Activated CD8-positive, alpha-beta T cell treated with anti-CD3 and anti-CD28 coated beads for 36 hours (primary cell): ENCODE data around the gene RXFP4. TPM values are rescaled to one million over a fixed set of nuclear protein-coding genes. Genes with fewer than 3 reads are reported as not detected.
A peak's percentile ranks its signal among the peaks of the same experiment; 100 is the strongest.

ENCODE experiments used
- ATAC-seq: fragments of 200-7000 bp; cut with Tn5 transposase; one replicate; pipeline ENCODE4 v1.10.0; 2021; ENCODE audit warnings: mild to moderate bottlenecking, moderate library complexity
- CTCF ChIA-PET: fragments of 350-600 bp; sonication (Branson Sonifier 250); formaldehyde crosslinking; loops from one replicate; lab custom pipeline; 2021; ENCODE audit warnings: antibody characterized with exemption; lab: Charles Lee
- POLR2A ChIA-PET: fragments of 350-600 bp; sonication (Branson Sonifier 250); formaldehyde crosslinking; loops from one replicate; lab custom pipeline; 2021; ENCODE audit warnings: antibody characterized with exemption; lab: Charles Lee
- DNase-seq: peaks from one replicate; pipeline ENCODE4 v3.0.0-alpha.2; 2020
- H3K27ac Mint-ChIP-seq: one replicate; pipeline ENCODE4 v1.8.0; 2021; ENCODE audit warnings: mild to moderate bottlenecking, mixed read lengths
- H3K27me3 Mint-ChIP-seq: one replicate; pipeline ENCODE4 v1.8.0; 2021; ENCODE audit warnings: mixed read lengths
- H3K36me3 Mint-ChIP-seq: one replicate; pipeline ENCODE4 v1.8.0; 2021; ENCODE audit warnings: low read depth, mixed read lengths
- H3K4me1 Mint-ChIP-seq: one replicate; pipeline ENCODE4 v1.8.0; 2021; ENCODE audit warnings: low read depth, mixed read lengths
- H3K4me3 Mint-ChIP-seq: one replicate; pipeline ENCODE4 v1.8.0; 2021; ENCODE audit warnings: mild to moderate bottlenecking, moderate library complexity, mixed read lengths
- H3K9me3 Mint-ChIP-seq: one replicate; pipeline ENCODE4 v1.8.0; 2021; ENCODE audit warnings: mixed read lengths
- intact Hi-C: fragments of 100-400 bp; cut with micrococcal nuclease; formaldehyde crosslinking; loops from one replicate; pipeline ENCODE4 v1.10.0; 2022
- total RNA-seq, 2 experiments: library from RNA; stranded (reverse); gene quantifications; one replicate each; pipeline ENCODE4 v1.2.3, GENCODE V29; 2021
- TF ChIP-seq, protein P1 (sequence below): fragments of 200-600 bp; IDR thresholded peaks from one replicate; pipeline ENCODE4 v1.8.0; 2022; ENCODE audit warnings: antibody characterized with exemption, mild to moderate bottlenecking

RXFP4 gene
- total RNA-seq, 2 experiments from 2014 or later = not detected

DNA sequence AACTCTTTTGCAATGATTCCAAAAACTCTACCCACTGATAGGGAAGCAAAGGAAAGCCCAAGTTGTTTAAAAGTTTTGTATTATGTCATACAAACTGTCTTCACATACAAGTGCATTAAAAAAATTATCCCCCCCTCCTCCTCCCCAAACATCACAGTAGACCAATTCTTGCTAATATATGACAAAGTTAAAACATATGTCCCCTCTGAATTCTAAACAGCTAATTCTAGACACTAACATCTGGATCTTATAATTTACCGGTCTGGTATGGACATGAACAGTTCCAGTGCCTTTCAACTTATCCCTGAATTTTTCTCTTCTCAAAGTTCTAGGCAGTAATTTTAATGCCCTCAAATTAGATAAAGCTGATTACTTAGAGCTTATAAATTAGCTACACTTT, 43.7 kb upstream of the RXFP4 start:
- H3K36me3 Mint-ChIP-seq = peaks cover 36% of the 10 kb centered on the region
- H3K27ac Mint-ChIP-seq = peak overlapping the region; percentile 35
- peaks cover 18% of the 10 kb centered on the region for H3K4me1 Mint-ChIP-seq
- no peak overlapping the region for H3K4me3 Mint-ChIP-seq
- no peaks in the 10 kb centered on the region for H3K27me3 Mint-ChIP-seq
- TF ChIP-seq, protein P1, sequence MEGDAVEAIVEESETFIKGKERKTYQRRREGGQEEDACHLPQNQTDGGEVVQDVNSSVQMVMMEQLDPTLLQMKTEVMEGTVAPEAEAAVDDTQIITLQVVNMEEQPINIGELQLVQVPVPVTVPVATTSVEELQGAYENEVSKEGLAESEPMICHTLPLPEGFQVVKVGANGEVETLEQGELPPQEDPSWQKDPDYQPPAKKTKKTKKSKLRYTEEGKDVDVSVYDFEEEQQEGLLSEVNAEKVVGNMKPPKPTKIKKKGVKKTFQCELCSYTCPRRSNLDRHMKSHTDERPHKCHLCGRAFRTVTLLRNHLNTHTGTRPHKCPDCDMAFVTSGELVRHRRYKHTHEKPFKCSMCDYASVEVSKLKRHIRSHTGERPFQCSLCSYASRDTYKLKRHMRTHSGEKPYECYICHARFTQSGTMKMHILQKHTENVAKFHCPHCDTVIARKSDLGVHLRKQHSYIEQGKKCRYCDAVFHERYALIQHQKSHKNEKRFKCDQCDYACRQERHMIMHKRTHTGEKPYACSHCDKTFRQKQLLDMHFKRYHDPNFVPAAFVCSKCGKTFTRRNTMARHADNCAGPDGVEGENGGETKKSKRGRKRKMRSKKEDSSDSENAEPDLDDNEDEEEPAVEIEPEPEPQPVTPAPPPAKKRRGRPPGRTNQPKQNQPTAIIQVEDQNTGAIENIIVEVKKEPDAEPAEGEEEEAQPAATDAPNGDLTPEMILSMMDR = no peak
- DNase-seq = no peak
- POLR2A ChIA-PET = interaction anchor here (0.6 to 1.3 kb wide), 2 partner anchors 24 to 26 kb away, joined by 3 read pairs; no protein-coding TSS in a partner anchor
- H3K9me3 Mint-ChIP-seq = no peaks in the 10 kb centered on the region
- CTCF ChIA-PET = interaction anchor here (0.7 to 2.5 kb wide), 2 partner anchors 92 to 846 kb away, joined by 3 to 8 read pairs; no protein-coding TSS in a partner anchor
- no peak for ATAC-seq
- intact Hi-C loops = no loop called here

DNA sequence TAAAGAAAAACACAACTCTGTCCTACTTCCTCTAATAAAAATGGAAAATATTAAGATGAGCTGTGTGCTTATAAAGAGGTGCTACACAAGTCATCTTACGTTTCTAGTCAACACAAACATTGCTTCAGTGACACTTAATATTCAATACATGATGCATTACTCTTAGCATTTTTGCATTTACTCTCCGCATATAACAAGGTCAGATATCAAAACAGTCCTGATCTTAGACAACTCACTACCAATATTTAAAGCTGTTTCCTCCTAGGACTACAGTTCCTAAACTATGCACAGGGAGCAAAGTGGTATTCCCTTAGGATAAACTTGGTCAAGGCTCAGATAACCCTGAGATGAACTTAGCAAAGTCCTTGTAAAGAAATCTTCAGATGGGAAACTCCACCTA, 42.5 kb upstream of the RXFP4 start:
- H3K27me3 Mint-ChIP-seq = no peaks in the 10 kb centered on the region
- intact Hi-C loops = no loop called here
- peaks cover 39% of the 10 kb centered on the region for H3K36me3 Mint-ChIP-seq
- no peak for ATAC-seq
- no peaks in the 10 kb centered on the region for H3K9me3 Mint-ChIP-seq
- POLR2A ChIA-PET = interaction anchor here (1.3 kb wide), 1 partner anchor 25 kb away, joined by 3 read pairs; no protein-coding TSS in a partner anchor
- CTCF ChIA-PET = interaction anchor here (2.5 kb wide), 1 partner anchor 91 kb away, joined by 8 read pairs; no protein-coding TSS in a partner anchor
- no peak for DNase-seq
- H3K4me3 Mint-ChIP-seq = no peak overlapping the region
- H3K27ac Mint-ChIP-seq = no peak overlapping the region
- peaks cover 6% of the 10 kb centered on the region for H3K4me1 Mint-ChIP-seq
- TF ChIP-seq, protein P1 = no peak

DNA sequence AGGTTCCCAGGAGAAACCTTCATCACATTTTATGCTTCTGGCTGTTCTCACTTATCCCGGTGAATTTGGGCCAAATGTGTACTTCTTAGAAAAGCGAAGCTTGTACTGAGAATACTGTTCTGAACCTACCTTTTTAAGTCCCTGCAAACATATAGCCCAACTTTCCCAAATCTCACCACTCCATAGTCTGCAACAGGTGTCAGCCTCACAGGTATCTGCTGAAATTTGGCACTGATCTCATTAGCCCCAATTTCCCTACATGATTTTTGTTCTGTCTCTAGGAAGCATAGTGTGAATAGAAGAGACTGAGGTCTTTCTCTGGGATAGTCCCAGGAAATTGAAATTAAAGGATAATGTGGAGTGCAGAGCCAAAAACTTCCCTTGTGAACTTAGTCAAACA, 41.8 kb upstream of the RXFP4 start:
- no peak overlapping the region for H3K4me3 Mint-ChIP-seq
- ATAC-seq = no peak
- H3K27ac Mint-ChIP-seq = peak overlapping the region; percentile 32

GRCh38 chr1:155900161-155900560, 41.3 kb upstream of the RXFP4 start:
- intact Hi-C loops = no loop called here

More for the DNA sequence above, 41.8 kb upstream of the RXFP4 start:
- Mint-ChIP-seq H3K27me3 (no peaks in the 10 kb centered on the region), H3K4me1 (peaks cover 7% of the 10 kb centered on the region), H3K9me3 (no peaks in the 10 kb centered on the region), H3K36me3 (peaks cover 47% of the 10 kb centered on the region)
- POLR2A ChIA-PET = no interaction called here
- TF ChIP-seq, protein P1 = no peak
- CTCF ChIA-PET = interaction anchor here (2.5 kb wide), 1 partner anchor 90 kb away, joined by 8 read pairs; no protein-coding TSS in a partner anchor
- intact Hi-C loops = no loop called here
- no peak for DNase-seq

DNA sequence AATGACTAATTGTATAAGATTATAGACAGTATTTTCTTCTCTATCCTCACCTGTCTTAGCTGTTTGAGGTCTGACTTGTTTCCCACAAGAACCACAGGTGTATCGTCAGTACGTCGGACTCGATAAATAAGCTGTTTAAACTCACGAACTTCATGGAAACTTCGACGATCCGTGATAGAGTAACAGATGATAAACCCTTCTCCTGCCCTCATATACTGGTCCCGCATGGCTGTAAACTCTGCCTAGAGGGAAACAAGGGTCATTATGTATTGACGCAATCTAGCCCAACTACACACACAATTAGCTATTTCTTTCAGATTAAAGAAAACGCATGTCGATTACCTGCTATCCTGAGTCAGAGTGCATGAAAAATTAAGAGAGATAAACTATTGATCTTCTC, 37.2 kb upstream of the RXFP4 start:
- H3K4me1 Mint-ChIP-seq = peaks cover 4% of the 10 kb centered on the region
- no peaks in the 10 kb centered on the region for H3K9me3 Mint-ChIP-seq
- ATAC-seq (no peak), DNase-seq (no peak)
- H3K27ac Mint-ChIP-seq = peak overlapping the region; percentile 61
- no peaks in the 10 kb centered on the region for H3K27me3 Mint-ChIP-seq
- peaks cover 46% of the 10 kb centered on the region for H3K36me3 Mint-ChIP-seq
- H3K4me3 Mint-ChIP-seq = no peak overlapping the region
- POLR2A ChIA-PET = interaction anchor here (0.6 to 1.2 kb wide), 2 partner anchors 9 kb away, joined by 3 to 4 read pairs; no protein-coding TSS in a partner anchor
- CTCF ChIA-PET = interaction anchor here (0.6 to 1.8 kb wide), 5 partner anchors 12 to 113 kb away, joined by 3 to 7 read pairs (median 3); no protein-coding TSS in a partner anchor
- TF ChIP-seq, protein P1 = no peak
- intact Hi-C loops = no loop called here

More at GRCh38 chr1:155900161-155900560, 41.3 kb upstream of the RXFP4 start:
- Mint-ChIP-seq H3K4me3 (no peak overlapping the region), H3K9me3 (no peaks in the 10 kb centered on the region), H3K27ac (no peak overlapping the region), H3K27me3 (no peaks in the 10 kb centered on the region), H3K36me3 (peaks cover 48% of the 10 kb centered on the region), H3K4me1 (peaks cover 7% of the 10 kb centered on the region)
- TF ChIP-seq, protein P1 = no peak
- ATAC-seq = no peak
- no peak for DNase-seq
- CTCF ChIA-PET = no interaction called here
- POLR2A ChIA-PET = interaction anchor here (0.7 kb wide), 1 partner anchor 40 kb away, joined by 3 read pairs; no protein-coding TSS in a partner anchor
